KMS-11 (cell line): ENCODE results near the gene OR10V1.

Experiments used
- H2AFZ ChIP-seq: fragments of 200-600 bp; sonication (generic); 2 replicates; pipeline ENCODE4 v1.6.1; 2016; ENCODE audit warnings: antibody characterized with exemption, mixed run types, low read depth
- H3K27ac ChIP-seq: fragments of 200-600 bp; sonication (generic); 2 replicates; pipeline ENCODE4 v1.6.1; 2016; ENCODE audit warnings: mild to moderate bottlenecking, mixed run types
- H3K27me3 ChIP-seq: fragments of 200-600 bp; sonication (generic); 2 replicates; pipeline ENCODE4 v1.6.1; 2017; ENCODE audit warnings: mild to moderate bottlenecking, low read depth, mixed run types, moderate library complexity; ENCODE audit not compliant: insufficient read depth
- H3K36me3 ChIP-seq: fragments of 200-600 bp; sonication (generic); 2 replicates; pipeline ENCODE4 v1.6.1; 2017; ENCODE audit warnings: mild to moderate bottlenecking, mixed run types; ENCODE audit not compliant: insufficient read depth
- H3K4me1 ChIP-seq: fragments of 200-600 bp; sonication (generic); 2 replicates; pipeline ENCODE4 v1.6.1; 2016; ENCODE audit warnings: mild to moderate bottlenecking, low read depth, mixed run types; ENCODE audit not compliant: poor library complexity, severe bottlenecking
- H3K4me2 ChIP-seq: fragments of 200-600 bp; sonication (generic); 2 replicates; pipeline ENCODE4 v1.7.0; 2016; ENCODE audit warnings: mild to moderate bottlenecking, mixed run types
- H3K4me3 ChIP-seq: fragments of 200-600 bp; sonication (generic); IDR thresholded peaks from 2 replicates; pipeline ENCODE4 v1.6.1; 2017; ENCODE audit warnings: low read depth, low read length, mixed read lengths; ENCODE audit not compliant: insufficient read depth
- H3K79me2 ChIP-seq: fragments of 200-600 bp; sonication (generic); 2 replicates; pipeline ENCODE4 v1.6.1; 2016; ENCODE audit warnings: low read depth, mixed run types; ENCODE audit not compliant: insufficient read depth
- H3K9ac ChIP-seq: fragments of 200-600 bp; sonication (generic); 2 replicates; pipeline ENCODE4 v1.6.1; 2016; ENCODE audit warnings: mild to moderate bottlenecking, mixed run types
- H4K20me1 ChIP-seq: fragments of 200-600 bp; sonication (generic); 2 replicates; pipeline ENCODE4 v1.6.1; 2016; ENCODE audit warnings: mild to moderate bottlenecking, mixed run types; ENCODE audit not compliant: insufficient read depth
- CTCF ChIP-seq: fragments of 200-600 bp; sonication (generic); conservative IDR thresholded peaks from 2 replicates; pipeline ENCODE4 v1.6.1; 2017; ENCODE audit warnings: low read depth, mild to moderate bottlenecking, antibody characterized with exemption, low read length, moderate library complexity, mixed read lengths

Gene OR10V1

GRCh38 chr11:59730896-59731565 is 17.4 kb upstream of the OR10V1 start:
- Histone ChIP-seq H3K27ac (no peak overlapping the region), H4K20me1 (no peaks in the 10 kb centered on the region), H3K4me2 (no peak overlapping the region), H3K9ac (no peak overlapping the region), H3K4me3 (no peak overlapping the region), H2AFZ (no peak overlapping the region), H3K27me3 (no peaks in the 10 kb centered on the region), H3K79me2 (no peaks in the 10 kb centered on the region), H3K4me1 (no peaks in the 10 kb centered on the region), H3K36me3 (no peaks in the 10 kb centered on the region)
- TF ChIP-seq CTCF: no peak

- TF ChIP-seq CTCF: no peak
- Histone ChIP-seq H3K4me2 (no peak overlapping the region), H3K36me3 (no peaks in the 10 kb centered on the region), H3K27me3 (no peaks in the 10 kb centered on the region), H3K4me1 (no peaks in the 10 kb centered on the region), H3K27ac (no peak overlapping the region), H4K20me1 (no peaks in the 10 kb centered on the region), H3K4me3 (no peak overlapping the region), H2AFZ (no peak overlapping the region), H3K79me2 (no peaks in the 10 kb centered on the region), H3K9ac (no peak overlapping the region)
Measured at GRCh38 chr11:59729834-59730233, 16.2 kb upstream of the OR10V1 start.

- no peaks in the 10 kb centered on the region for H3K79me2 ChIP-seq
- H3K36me3 ChIP-seq: no peaks in the 10 kb centered on the region
- no peak overlapping the region for H3K4me2 ChIP-seq
- H2AFZ ChIP-seq: no peak overlapping the region; the same call in 1 of the 2 replicates
- H3K27ac ChIP-seq: no peak overlapping the region
- H3K9ac ChIP-seq: no peak overlapping the region
- H3K4me1 ChIP-seq: no peaks in the 10 kb centered on the region
- TF ChIP-seq CTCF: no peak
- H4K20me1 ChIP-seq: no peaks in the 10 kb centered on the region
- H3K4me3 ChIP-seq: no peak overlapping the region
- H3K27me3 ChIP-seq: no peaks in the 10 kb centered on the region
Measured at GRCh38 chr11:59728913-59729312, 15.3 kb upstream of the OR10V1 start.

- H3K27me3 ChIP-seq: no peaks in the 10 kb centered on the region
- H3K4me1 ChIP-seq: no peaks in the 10 kb centered on the region
- H3K79me2 ChIP-seq: no peaks in the 10 kb centered on the region
- no peak overlapping the region for H3K9ac ChIP-seq
- H3K4me3 ChIP-seq: no peak overlapping the region
- no peak for TF ChIP-seq CTCF
- no peak overlapping the region for H2AFZ ChIP-seq
- no peaks in the 10 kb centered on the region for H3K36me3 ChIP-seq
- H3K27ac ChIP-seq: no peak overlapping the region
- no peaks in the 10 kb centered on the region for H4K20me1 ChIP-seq
- H3K4me2 ChIP-seq: no peak overlapping the region
Measured at GRCh38 chr11:59728154-59728553, 14.5 kb upstream of the OR10V1 start.
